Upper lobe of left lung (tissue), 4 donors: ENCODE measurements around the gene CRHR2.

Experiments used
- EP300 ChIP-seq, 4 donors: sonication (generic); formaldehyde crosslinking; IDR thresholded peaks; one replicate each; pipeline ENCODE4 v1.5.1; 2017; ENCODE audit warnings: antibody characterized with exemption in 4 of 4, control low read depth in 2 of 4
- POLR2A ChIP-seq, 4 donors: fragments of 450-650 bp; IDR thresholded peaks; one replicate each; pipeline ENCODE4 v1.5.1; 2016 to 2017; ENCODE audit warnings: antibody characterized with exemption in 4 of 4, mild to moderate bottlenecking in 2 of 4
- POLR2AphosphoS5 ChIP-seq, 2 donors: sonication (generic); formaldehyde crosslinking; IDR thresholded peaks; one replicate each; pipeline ENCODE4 v1.5.1; 2017; ENCODE audit warnings: antibody characterized with exemption in 2 of 2
- TF ChIP-seq, protein P1 (sequence below), 6 experiments: fragments of 450-650 bp in 4 of 6; fragments of 200-600 bp in 2 of 6; sonication (generic) in 2 of 6; IDR thresholded peaks; one replicate each; pipeline ENCODE4 v1.5.1; 2016 to 2019; ENCODE audit warnings: antibody characterized with exemption in 6 of 6

DNA sequence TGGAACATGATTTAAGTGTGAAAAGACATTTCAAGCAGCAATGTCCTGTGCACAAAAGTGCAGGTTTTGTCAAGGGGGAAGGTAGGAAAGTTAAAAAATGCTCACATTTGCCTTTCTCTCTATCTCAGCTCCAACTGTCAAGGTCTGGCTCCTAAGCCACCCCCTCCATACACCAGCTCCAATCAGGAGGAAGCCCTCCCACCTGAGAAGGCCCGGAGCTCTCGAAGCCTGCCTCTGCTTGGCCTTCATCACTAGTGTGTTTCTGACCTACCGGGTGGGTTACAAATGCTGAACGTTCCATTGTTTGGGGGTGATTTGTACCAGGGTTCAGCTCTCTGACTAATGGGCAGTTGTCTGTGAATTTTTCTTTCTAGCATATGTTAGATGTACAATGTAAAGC lies 14.2 kb downstream of the CRHR2 start:
- TF ChIP-seq, protein P1, sequence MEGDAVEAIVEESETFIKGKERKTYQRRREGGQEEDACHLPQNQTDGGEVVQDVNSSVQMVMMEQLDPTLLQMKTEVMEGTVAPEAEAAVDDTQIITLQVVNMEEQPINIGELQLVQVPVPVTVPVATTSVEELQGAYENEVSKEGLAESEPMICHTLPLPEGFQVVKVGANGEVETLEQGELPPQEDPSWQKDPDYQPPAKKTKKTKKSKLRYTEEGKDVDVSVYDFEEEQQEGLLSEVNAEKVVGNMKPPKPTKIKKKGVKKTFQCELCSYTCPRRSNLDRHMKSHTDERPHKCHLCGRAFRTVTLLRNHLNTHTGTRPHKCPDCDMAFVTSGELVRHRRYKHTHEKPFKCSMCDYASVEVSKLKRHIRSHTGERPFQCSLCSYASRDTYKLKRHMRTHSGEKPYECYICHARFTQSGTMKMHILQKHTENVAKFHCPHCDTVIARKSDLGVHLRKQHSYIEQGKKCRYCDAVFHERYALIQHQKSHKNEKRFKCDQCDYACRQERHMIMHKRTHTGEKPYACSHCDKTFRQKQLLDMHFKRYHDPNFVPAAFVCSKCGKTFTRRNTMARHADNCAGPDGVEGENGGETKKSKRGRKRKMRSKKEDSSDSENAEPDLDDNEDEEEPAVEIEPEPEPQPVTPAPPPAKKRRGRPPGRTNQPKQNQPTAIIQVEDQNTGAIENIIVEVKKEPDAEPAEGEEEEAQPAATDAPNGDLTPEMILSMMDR (IDR thresholded peaks at IDR 0.05) = no peak
- TF ChIP-seq POLR2A (IDR thresholded peaks at IDR 0.05) = no peak
- no peak for TF ChIP-seq POLR2AphosphoS5 (IDR thresholded peaks at IDR 0.05)
- no peak for TF ChIP-seq EP300 (IDR thresholded peaks at IDR 0.05)
